Cortex of kidney (tissue), 1 donor: ENCODE data around the gene NRCAM.
"Not testable (repeated sequence)": the region's sequence is repeated elsewhere in the genome, so short reads cannot be mapped to it uniquely, and the experiment has no call there.

Experiments used
- DNase-seq: peaks from one replicate; lab custom pipeline; 2025; lab: John Stamatoyannopoulos, UW

Gene NRCAM

GRCh38 chr7:108345710-108346336, 110.4 kb downstream of the NRCAM start:
- DNase-seq, result no peak

GRCh38 chr7:108340856-108341411, 115.3 kb downstream of the NRCAM start:
- no peak for DNase-seq

GRCh38 chr7:108340406-108340805, 115.8 kb downstream of the NRCAM start:
- DNase-seq, result not testable (repeated sequence)

- no peak for DNase-seq
Observed at GRCh38 chr7:108335269-108335918, 120.8 kb downstream of the NRCAM start.

GRCh38 chr7:108332937-108333336, 123.3 kb downstream of the NRCAM start:
- DNase-seq, result no peak

- DNase-seq, result no peak
Observed at GRCh38 chr7:108331971-108332370, 124.3 kb downstream of the NRCAM start.

GRCh38 chr7:108330227-108330626, 126.0 kb downstream of the NRCAM start:
- no peak for DNase-seq

- no peak for DNase-seq
Observed at GRCh38 chr7:108329514-108329913, 126.7 kb downstream of the NRCAM start.

- DNase-seq, result no peak
Observed at GRCh38 chr7:108328174-108328651, 128.0 kb downstream of the NRCAM start.

GRCh38 chr7:108327353-108327752, 128.9 kb downstream of the NRCAM start:
- no peak for DNase-seq

GRCh38 chr7:108326938-108327337, 129.3 kb downstream of the NRCAM start:
- DNase-seq, result no peak

GRCh38 chr7:108324053-108325038, 131.9 kb downstream of the NRCAM start:
- DNase-seq, result no peak

- no peak for DNase-seq
Observed at GRCh38 chr7:108322925-108323832, 133.1 kb downstream of the NRCAM start.

GRCh38 chr7:108322046-108322445, 134.2 kb downstream of the NRCAM start:
- no peak for DNase-seq

- no peak for DNase-seq
Observed at GRCh38 chr7:108321359-108321758, 134.9 kb downstream of the NRCAM start.

GRCh38 chr7:108316708-108317107, 139.5 kb downstream of the NRCAM start:
- DNase-seq, result no peak

GRCh38 chr7:108314551-108314950, 141.7 kb downstream of the NRCAM start:
- no peak for DNase-seq

- no peak for DNase-seq
Observed at GRCh38 chr7:108314049-108314448, 142.2 kb downstream of the NRCAM start.

GRCh38 chr7:108313086-108313485, 143.2 kb downstream of the NRCAM start:
- DNase-seq, result no peak

GRCh38 chr7:108311446-108312168, 144.6 kb downstream of the NRCAM start:
- no peak for DNase-seq
